ENCODE results near the gene CADPS2. TPM values are rescaled to one million over a fixed set of nuclear protein-coding genes. Genes with fewer than 3 reads are reported as not detected.

Gene CADPS2
- total RNA-seq, 1 experiment from 2014 or later: 16.4 TPM

GRCh38 chr7:122303531-122304318 is 582.5 kb downstream of the CADPS2 start:
- intact Hi-C loops (cut with micrococcal nuclease; ENCODE audit: unreplicated experiment): no loop called here
- BruUV-seq (replicated peaks): no TSS peak

GRCh38 chr7:122302761-122303530 is 583.3 kb downstream of the CADPS2 start:
- Mint-ChIP-seq H3K9me3 (ENCODE audit: low read depth, unreplicated experiment) (no peaks in the 10 kb centered on the region), H3K27ac (ENCODE audit: unreplicated experiment) (no peak overlapping the region), H3K4me3 (ENCODE audit: low read depth, unreplicated experiment) (peak overlapping the region; percentile 89), H3K36me3 (ENCODE audit: insufficient read depth, unreplicated experiment) (peaks cover 22% of the 10 kb centered on the region), H3K4me1 (ENCODE audit: low read depth, unreplicated experiment) (peaks cover 26% of the 10 kb centered on the region), H3K27me3 (ENCODE audit: unreplicated experiment) (peaks cover 52% of the 10 kb centered on the region)
- intact Hi-C loops (cut with micrococcal nuclease; ENCODE audit: unreplicated experiment): no loop called here
- no peak for TF ChIP-seq CTCF (IDR thresholded peaks at IDR 0.05; ENCODE audit: unreplicated experiment)
- DNase-seq: no peak
- BruUV-seq (replicated peaks): no TSS peak
- CTCF ChIA-PET: no interaction called here

More at GRCh38 chr7:122303531-122304318, 582.5 kb downstream of the CADPS2 start:
- Mint-ChIP-seq H3K27me3 (ENCODE audit: unreplicated experiment) (peaks cover 52% of the 10 kb centered on the region), H3K27ac (ENCODE audit: unreplicated experiment) (no peak overlapping the region), H3K9me3 (ENCODE audit: low read depth, unreplicated experiment) (no peaks in the 10 kb centered on the region), H3K4me3 (ENCODE audit: low read depth, unreplicated experiment) (peak overlapping the region; percentile 89), H3K4me1 (ENCODE audit: low read depth, unreplicated experiment) (peaks cover 19% of the 10 kb centered on the region), H3K36me3 (ENCODE audit: insufficient read depth, unreplicated experiment) (peaks cover 22% of the 10 kb centered on the region)
- no peak for TF ChIP-seq CTCF (IDR thresholded peaks at IDR 0.05; ENCODE audit: unreplicated experiment)
- DNase-seq: no peak
- CTCF ChIA-PET: no interaction called here

GRCh38 chr7:122301858-122302760 is 584.2 kb downstream of the CADPS2 start:
- no peak overlapping the region for H3K27ac Mint-ChIP-seq (ENCODE audit: unreplicated experiment)

More at GRCh38 chr7:122301858-122302760, 584.2 kb downstream of the CADPS2 start:
- no peaks in the 10 kb centered on the region for H3K9me3 Mint-ChIP-seq (ENCODE audit: low read depth, unreplicated experiment)
- peaks cover 22% of the 10 kb centered on the region for H3K36me3 Mint-ChIP-seq (ENCODE audit: insufficient read depth, unreplicated experiment)
- CTCF ChIA-PET: no interaction called here
- intact Hi-C loops (cut with micrococcal nuclease; ENCODE audit: unreplicated experiment): no loop called here
- no peak for DNase-seq
- H3K4me1 Mint-ChIP-seq (ENCODE audit: low read depth, unreplicated experiment): peaks cover 26% of the 10 kb centered on the region
- H3K27me3 Mint-ChIP-seq (ENCODE audit: unreplicated experiment): peaks cover 52% of the 10 kb centered on the region
- BruUV-seq (replicated peaks): no TSS peak
- TF ChIP-seq CTCF (IDR thresholded peaks at IDR 0.05; ENCODE audit: unreplicated experiment): no peak
- peak overlapping the region; percentile 11 for H3K4me3 Mint-ChIP-seq (ENCODE audit: low read depth, unreplicated experiment)

Data from Calu3 (cell line).